ENCODE measurements around the gene HSPA1B.
"Not testable (repeated sequence)": the region's sequence is repeated elsewhere in the genome, so short reads cannot be mapped to it uniquely, and the experiment has no call there.

Gene HSPA1B

GRCh38 chr6:31860349-31860748 lies 32.8 kb downstream of the HSPA1B start:
- no peak for DNase-seq (ENCODE audit: low read depth)

- no peak for DNase-seq (ENCODE audit: low read depth)
Measured at GRCh38 chr6:31861150-31861549, 33.6 kb downstream of the HSPA1B start.

DNA sequence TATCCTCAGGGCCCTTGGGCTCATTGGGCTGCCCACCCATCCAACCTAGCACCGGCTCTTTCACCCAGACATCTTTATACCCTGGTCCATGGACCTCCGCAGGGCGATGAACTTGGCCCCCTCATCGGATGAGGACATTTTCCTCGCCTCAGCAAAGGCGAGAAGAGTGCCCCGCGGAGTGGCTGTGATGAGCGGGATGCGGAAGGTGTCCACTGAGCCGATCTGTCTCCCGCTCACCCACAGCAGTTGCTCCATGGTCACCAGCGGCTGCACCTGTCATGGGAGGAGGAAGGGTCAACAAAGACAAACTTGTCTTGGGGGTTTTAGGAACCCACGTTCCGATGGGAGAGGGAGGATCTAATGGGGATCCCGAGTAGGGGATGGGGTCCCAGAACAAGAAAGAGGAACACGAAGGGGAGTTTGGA lies 34.4 kb downstream of the HSPA1B start:
- no peak for DNase-seq (ENCODE audit: low read depth)

DNA sequence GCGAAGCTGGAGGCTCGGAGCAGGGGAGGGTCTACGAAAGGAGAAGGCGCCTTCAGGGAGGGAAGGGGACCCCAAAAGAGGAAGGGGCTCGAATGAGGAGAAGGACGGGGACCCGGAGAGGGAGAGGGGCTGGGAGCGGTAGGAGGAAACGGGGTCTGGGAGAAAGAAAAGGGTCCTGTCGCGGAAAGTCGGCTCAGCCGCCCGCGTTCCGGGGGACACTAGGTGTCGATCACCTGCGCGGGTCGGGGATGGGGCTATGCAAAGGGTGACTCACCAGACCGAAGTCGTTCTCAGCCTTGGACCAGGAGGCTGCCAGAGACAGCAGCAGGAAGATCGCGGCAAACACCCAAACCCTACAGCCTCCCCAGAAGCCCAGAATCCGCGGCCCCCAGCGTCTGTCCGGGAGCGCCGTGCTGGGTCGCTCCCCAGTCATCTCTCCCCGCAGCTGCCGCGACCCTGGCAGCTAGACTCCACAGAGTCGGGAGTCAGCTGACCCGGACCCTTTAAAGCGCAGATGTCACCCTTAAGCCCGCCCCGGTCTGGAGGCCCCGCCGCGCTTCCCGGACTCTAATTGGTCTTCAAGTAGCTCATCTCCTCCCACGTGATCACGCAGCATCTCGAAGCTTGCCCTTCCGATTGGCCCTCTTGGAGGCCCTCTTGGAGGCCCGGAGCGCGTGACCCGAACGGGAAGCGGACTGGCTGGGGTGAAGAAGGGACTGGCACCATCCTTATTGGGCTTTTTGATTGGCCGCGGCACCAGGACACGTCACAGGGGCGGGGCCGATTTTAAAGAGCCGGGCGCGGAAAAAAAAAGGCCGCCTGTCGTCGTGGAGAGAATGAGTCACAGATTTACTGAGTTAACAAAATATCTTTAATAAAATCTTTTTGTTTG lies 35.1 kb downstream of the HSPA1B start, which contains the start of gene NEU1:
NEU1 (minus strand) TSS at position 478 of the 892 bp plus-strand sequence; CDS start at position 433, 45 bp downstream.
- peak; percentile 95 for DNase-seq (ENCODE audit: low read depth)

DNA sequence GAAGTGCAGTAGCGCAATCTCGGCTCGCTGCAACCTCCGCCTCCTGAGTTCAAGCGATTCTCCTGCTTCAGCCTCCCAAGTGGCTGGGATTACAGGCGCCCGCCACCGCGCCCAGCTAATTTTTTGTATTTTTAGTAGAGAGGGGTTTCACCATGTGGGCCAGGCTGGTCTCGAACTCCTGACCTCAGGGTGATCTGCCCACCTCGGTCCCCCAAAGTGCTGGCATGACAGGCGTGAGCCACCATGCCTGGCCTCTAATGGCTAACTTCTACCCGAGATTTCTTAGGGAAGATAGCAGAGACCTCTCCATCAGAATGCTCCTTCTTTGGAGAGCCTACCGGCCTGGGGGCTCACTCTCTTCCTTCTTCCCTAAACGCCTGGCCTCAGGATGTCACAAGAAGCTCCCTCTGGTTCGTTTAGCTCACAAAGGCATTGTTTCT lies 36.6 kb downstream of the HSPA1B start:
- DNase-seq (ENCODE audit: low read depth), result not testable (repeated sequence)

DNA sequence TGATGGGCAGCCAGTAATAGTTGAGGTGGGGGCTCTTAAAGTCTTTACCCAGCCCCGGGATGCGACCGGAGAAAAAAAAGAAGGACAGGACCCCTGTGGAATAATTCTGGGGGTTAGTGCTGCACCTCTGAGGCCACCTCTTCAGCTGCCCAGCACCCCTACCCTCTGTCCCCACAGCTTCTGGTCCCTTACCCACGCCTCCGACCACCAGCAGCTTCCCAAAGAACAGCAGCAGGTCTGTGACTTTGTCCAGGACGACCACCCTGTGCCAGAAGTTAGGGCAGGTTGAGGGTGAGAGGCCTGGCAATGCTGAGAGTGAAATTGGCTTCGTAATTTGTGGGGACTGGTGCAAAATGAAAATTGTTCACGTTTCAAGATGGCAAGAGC lies 37.3 kb downstream of the HSPA1B start:
- DNase-seq (ENCODE audit: low read depth), result no peak

DNA sequence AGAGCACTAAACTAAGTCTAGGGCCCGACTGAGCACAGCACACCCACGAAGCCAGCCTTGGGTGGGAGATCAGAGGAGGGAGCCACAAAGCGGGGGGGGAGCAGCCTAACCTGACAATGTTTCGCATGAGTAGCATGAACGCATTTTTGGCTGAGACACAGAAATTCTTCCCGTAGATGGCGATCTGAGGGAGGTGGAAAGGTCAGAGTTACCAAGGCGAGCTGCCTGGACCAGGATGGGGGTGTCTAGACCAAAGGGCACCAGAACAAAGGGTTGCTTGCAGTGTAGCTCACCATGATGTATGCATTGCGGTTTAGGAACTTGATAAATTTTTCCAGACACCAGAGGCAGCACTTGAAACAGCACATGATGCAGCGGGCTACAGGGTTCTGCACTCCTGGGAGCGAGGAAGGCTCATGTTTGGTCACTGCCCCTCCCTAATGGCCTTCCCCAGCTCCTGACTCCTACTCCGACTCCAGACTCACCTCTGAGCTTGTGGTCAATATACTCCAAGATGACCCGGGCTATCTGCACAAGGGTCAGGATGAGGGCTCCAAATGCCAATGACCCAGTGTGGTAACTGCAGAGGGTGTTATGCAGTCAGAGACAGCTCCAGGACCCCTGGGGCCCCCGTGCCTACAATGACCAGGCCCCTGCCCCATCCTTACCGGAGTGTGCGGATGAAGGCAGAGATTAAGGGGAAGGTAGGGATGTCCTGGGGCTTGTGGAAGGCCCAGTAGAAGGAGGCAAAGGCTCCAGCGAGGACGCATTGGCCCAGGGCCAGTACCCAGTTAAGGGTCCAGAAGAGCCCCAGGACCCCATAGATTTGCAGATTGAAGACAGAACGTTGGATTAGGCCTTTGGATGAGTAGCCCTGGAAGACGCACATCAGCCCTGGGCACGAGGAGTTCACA lies 37.9 kb downstream of the HSPA1B start:
- DNase-seq (ENCODE audit: low read depth), result no peak

- not testable (repeated sequence) for DNase-seq (ENCODE audit: low read depth)
Measured at GRCh38 chr6:31868658-31868971, 41.1 kb downstream of the HSPA1B start.

GRCh38 chr6:31869343-31869742 lies 41.8 kb downstream of the HSPA1B start:
- no peak for DNase-seq (ENCODE audit: low read depth)

DNA sequence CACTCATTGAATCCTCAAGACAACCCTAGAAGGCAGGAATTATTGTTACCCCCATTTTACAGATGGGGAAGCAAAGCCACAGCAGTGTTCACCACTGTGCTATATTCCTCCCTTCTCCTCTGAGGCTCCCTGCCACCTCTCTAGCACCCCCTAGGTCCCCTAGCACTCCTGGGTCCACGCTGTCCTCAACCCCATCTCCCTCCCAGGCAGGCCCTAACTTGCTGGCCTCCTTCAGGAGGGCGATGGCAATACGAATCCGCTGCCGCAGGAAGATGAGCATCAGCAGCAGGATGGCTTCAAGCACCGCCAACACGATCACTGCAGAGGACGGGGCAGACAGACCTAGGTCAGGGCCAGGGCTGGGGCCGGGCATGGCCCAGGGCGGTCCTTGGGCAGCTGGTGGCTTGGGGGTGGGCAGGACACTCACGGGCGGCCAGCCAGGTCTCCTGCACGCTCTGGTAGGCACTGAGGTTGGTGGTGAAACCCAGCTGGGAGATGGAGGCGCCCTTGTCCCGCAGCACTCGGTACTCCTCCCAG lies 42.9 kb downstream of the HSPA1B start:
- DNase-seq (ENCODE audit: low read depth), result no peak

- DNase-seq (ENCODE audit: low read depth), result no peak
Measured at GRCh38 chr6:31871046-31871659, 43.6 kb downstream of the HSPA1B start.

- no peak for DNase-seq (ENCODE audit: low read depth)
Measured at GRCh38 chr6:31874084-31874670, 46.6 kb downstream of the HSPA1B start.

GRCh38 chr6:31874836-31875572 lies 47.5 kb downstream of the HSPA1B start:
- no peak for DNase-seq (ENCODE audit: low read depth)

DNA sequence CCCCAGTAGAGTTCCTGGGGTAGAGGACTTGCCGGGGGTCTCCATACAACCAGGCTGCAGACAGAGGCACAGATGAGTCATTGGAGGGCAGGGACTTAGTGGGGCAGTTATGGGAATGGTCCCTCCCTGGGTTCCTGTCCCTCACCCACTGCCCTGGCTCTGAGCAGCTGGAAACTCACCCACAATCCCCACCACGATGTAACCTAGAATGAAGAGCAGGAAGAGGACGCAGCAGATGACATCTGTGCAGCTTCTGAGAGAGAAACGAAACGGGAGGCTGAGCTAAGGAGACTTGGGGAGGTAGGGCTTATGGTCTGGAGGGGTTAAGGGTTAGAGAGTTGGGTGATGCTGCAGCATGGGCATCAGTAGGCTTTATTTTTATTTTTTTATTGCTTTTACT lies 48.3 kb downstream of the HSPA1B start:
- DNase-seq (ENCODE audit: low read depth), result no peak

GRCh38 chr6:31876357-31876756 lies 48.8 kb downstream of the HSPA1B start:
- DNase-seq (ENCODE audit: low read depth), result no peak

DNA sequence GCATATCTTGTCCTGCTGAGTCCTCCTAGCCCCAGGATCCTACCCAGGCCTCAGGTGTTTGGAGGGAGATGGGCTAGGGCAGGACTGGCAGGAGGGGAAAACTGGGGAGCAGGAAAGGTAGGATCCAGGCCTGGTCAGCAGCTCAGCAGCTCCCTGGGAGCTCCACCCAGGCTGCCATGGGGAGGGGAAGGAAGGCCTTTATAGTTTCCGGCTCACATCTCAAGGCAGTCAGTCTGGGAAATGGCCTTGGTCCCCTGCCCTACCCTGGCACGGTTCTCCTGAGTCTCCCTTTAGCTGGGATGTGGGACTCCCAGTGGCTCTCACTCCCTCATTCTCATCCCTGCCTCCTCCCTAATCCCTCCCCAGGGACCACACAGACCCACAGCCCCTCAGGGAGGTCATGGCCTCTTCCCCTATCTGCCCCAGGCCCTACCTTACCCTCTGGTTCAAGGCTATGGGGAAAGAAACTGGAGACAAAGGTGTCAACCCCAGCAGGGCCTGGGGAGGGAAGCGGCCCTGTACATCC lies 49.6 kb downstream of the HSPA1B start:
- DNase-seq (ENCODE audit: low read depth), result no peak

DNA sequence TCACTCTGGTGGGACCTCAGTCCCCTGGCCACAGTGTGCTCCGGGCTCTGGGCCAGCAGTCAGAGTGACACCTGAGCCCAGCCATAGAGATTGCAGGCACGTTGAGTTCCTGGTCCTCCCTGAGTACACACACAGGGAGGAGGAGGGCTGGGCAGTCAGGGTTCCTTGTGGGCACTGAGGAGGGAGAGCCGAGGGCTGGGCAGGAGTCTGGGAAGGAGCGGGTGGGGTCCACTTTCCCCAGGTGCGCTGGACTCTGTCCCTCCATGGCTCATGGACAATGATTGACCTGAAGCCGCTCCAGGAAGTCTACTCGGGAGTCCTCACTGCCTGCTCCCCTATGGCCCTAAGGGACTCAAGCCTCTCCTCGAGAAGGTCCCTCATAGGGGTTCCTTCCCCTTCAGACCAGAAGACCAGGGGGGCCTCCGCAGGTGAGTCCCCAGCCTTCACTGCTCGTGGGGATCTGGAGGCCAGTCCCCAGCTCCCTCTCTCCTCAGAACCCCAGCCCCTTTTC lies 50.2 kb downstream of the HSPA1B start:
- DNase-seq (ENCODE audit: low read depth), result no peak

GRCh38 chr6:31878222-31878621 lies 50.7 kb downstream of the HSPA1B start:
- no peak for DNase-seq (ENCODE audit: low read depth)

- DNase-seq (ENCODE audit: low read depth), result no peak
Measured at GRCh38 chr6:31878726-31879125, 51.2 kb downstream of the HSPA1B start, which contains the start of gene SLC44A4. Gene SLC44A4, minus strand, starts transcription at chr6:31878997. Its CDS starts 17 bp downstream, at chr6:31878980.

DNA sequence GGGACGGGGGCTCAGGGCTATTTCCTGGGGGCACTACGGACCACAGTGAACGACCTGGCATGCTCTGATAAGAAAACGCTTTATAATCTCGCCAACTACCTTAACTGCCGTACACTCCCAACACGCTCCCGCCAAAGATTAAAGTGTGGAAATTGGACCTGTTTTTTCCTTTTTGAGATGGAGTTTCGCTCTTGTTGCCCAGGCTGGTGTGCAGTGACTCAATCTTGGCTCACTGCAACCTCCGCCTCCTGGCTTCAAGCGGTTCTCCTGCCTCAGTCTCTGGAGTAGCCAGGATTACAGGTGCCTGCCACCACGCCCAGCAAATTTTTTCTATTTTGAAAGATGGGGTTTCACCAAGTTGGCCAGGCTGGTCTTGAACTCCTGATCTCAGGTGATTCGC lies 51.6 kb downstream of the HSPA1B start:
- DNase-seq (ENCODE audit: low read depth), result no peak

All from stimulated activated CD8-positive, alpha-beta memory T cell treated with anti-CD3 and anti-CD28 coated beads, Interleukin-7, amount 100 ng/mL, for 24 hours (primary cell).